ENCODE results near the gene SFXN5. TPM values are rescaled to one million over a fixed set of nuclear protein-coding genes. Genes with fewer than 3 reads are reported as not detected.

Gene SFXN5
- total RNA-seq, 1 donor from 2014 or later: 10.1 TPM

- no peak for DNase-seq (ENCODE audit: low read depth in 2 of 2)
Observed at GRCh38 chr2:73053316-73054114, 18.0 kb downstream of the SFXN5 start.

GRCh38 chr2:73050121-73050545, 21.4 kb downstream of the SFXN5 start:
- DNase-seq (ENCODE audit: low read depth in 2 of 2): no peak

GRCh38 chr2:73043929-73044832, 27.3 kb downstream of the SFXN5 start:
- no peak for DNase-seq (ENCODE audit: low read depth in 2 of 2)

- no peak for DNase-seq (ENCODE audit: low read depth in 2 of 2)
Observed at GRCh38 chr2:73043276-73043675, 28.2 kb downstream of the SFXN5 start.

- DNase-seq (ENCODE audit: low read depth in 2 of 2): no peak
Observed at GRCh38 chr2:73037947-73038585, 33.4 kb downstream of the SFXN5 start.

GRCh38 chr2:73036766-73037165, 34.7 kb downstream of the SFXN5 start:
- no peak for DNase-seq (ENCODE audit: low read depth in 2 of 2)

- DNase-seq (ENCODE audit: low read depth in 2 of 2): no peak
Observed at GRCh38 chr2:73035899-73036711, 35.4 kb downstream of the SFXN5 start.

GRCh38 chr2:73034661-73035375, 36.7 kb downstream of the SFXN5 start:
- DNase-seq (ENCODE audit: low read depth in 2 of 2): no peak

- no peak for DNase-seq (ENCODE audit: low read depth in 2 of 2)
Observed at GRCh38 chr2:73033766-73034381, 37.6 kb downstream of the SFXN5 start.

- no peak for DNase-seq (ENCODE audit: low read depth in 2 of 2)
Observed at GRCh38 chr2:73033142-73033765, 38.3 kb downstream of the SFXN5 start.

- DNase-seq (ENCODE audit: low read depth in 2 of 2): no peak
Observed at GRCh38 chr2:73032702-73033097, 38.8 kb downstream of the SFXN5 start.

- no peak for DNase-seq (ENCODE audit: low read depth in 2 of 2)
Observed at GRCh38 chr2:73031725-73032701, 39.5 kb downstream of the SFXN5 start.

- no peak for DNase-seq (ENCODE audit: low read depth in 2 of 2)
Observed at GRCh38 chr2:73031095-73031678, 40.3 kb downstream of the SFXN5 start.

- no peak for DNase-seq (ENCODE audit: low read depth in 2 of 2)
Observed at GRCh38 chr2:73028841-73029240, 42.7 kb downstream of the SFXN5 start.

- DNase-seq (ENCODE audit: low read depth in 2 of 2): no peak
Observed at GRCh38 chr2:73027340-73027739, 44.2 kb downstream of the SFXN5 start.

- DNase-seq (ENCODE audit: low read depth in 2 of 2): no peak
Observed at GRCh38 chr2:73023497-73023896, 48.0 kb downstream of the SFXN5 start.

- no peak for DNase-seq (ENCODE audit: low read depth in 2 of 2)
Observed at GRCh38 chr2:73022024-73022568, 49.4 kb downstream of the SFXN5 start.

Measured in dermis microvascular lymphatic vessel endothelial cell (primary cell).